ENCODE data around the gene PITPNM3.

GRCh38 chr17:6428207-6428965 lies 128.0 kb downstream of the PITPNM3 start:
- TF ChIP-seq PATZ1 (CRISPR knock-in tag; IDR thresholded peaks at IDR 0.05; ENCODE audit: borderline replicate concordance) (no peak), GLIS3 (CRISPR knock-in tag; IDR thresholded peaks at IDR 0.05) (no peak), TCF4 (CRISPR knock-in tag; IDR thresholded peaks at IDR 0.05; ENCODE audit: borderline replicate concordance) (no peak), ZC3H10 (CRISPR knock-in tag; IDR thresholded peaks at IDR 0.05) (no peak), OSR1 (CRISPR knock-in tag; IDR thresholded peaks at IDR 0.05) (no peak), ZNF70 (CRISPR knock-in tag; IDR thresholded peaks at IDR 0.05) (no peak), CREB5 (CRISPR knock-in tag; IDR thresholded peaks at IDR 0.05; ENCODE audit: low read depth) (no peak), ZFP30 (CRISPR knock-in tag; IDR thresholded peaks at IDR 0.05) (no peak), ZNF8 (CRISPR knock-in tag; IDR thresholded peaks at IDR 0.05) (no peak), TOX (CRISPR knock-in tag; IDR thresholded peaks at IDR 0.05; ENCODE audit: borderline replicate concordance) (no peak), ZNF565 (CRISPR knock-in tag; conservative IDR thresholded peaks at IDR 0.05; ENCODE audit: low read depth) (no peak)

Measured in SK-N-SH treated with all-trans-retinoic acid at 6 μM for 48 hours (cell line).